Common myeloid progenitor, CD34-positive (primary cell): ENCODE measurements around the gene TNFSF10.

Experiments used
- CTCF ChIA-PET: fragments of 350-600 bp; sonication (Branson Sonifier 250); formaldehyde crosslinking; loops from one replicate; lab custom pipeline; 2021; ENCODE audit warnings: antibody characterized with exemption; lab: Charles Lee
- POLR2A ChIA-PET: fragments of 350-600 bp; sonication (Branson Sonifier 250); formaldehyde crosslinking; loops from one replicate; lab custom pipeline; 2021; ENCODE audit warnings: antibody characterized with exemption; lab: Charles Lee
- DNase-seq, 3 donors: peaks; one replicate each; pipeline versions ENCODE4 v3.0.0 to v3.0.0-alpha.2; 2013
- H3K27ac ChIP-seq, 2 experiments: 1 replicate in 1 of 2; 2 replicates in 1 of 2; pipeline ENCODE4 v1.7.0; 2013; ENCODE audit warnings: inconsistent platforms in 2 of 2, low read length in 2 of 2, mild to moderate bottlenecking in 2 of 2, low read depth in 1 of 2, moderate library complexity in 1 of 2; ENCODE audit not compliant: severe bottlenecking in 2 of 2, insufficient read depth in 1 of 2, poor library complexity in 1 of 2
- H3K27me3 ChIP-seq, 5 experiments: replicated peaks in 2 of 5; 1 replicate in 3 of 5; 2 replicates in 2 of 5; pipeline versions ENCODE4 v1.6.1 to v1.7.0; 2013; ENCODE audit warnings: low read length in 4 of 5, mild to moderate bottlenecking in 2 of 5, moderate library complexity in 2 of 5, inconsistent platforms in 1 of 5; ENCODE audit not compliant: insufficient read depth in 5 of 5, control insufficient read depth in 4 of 5
- H3K36me3 ChIP-seq, 4 experiments: 1 replicate in 2 of 4; 2 replicates in 2 of 4; pipeline versions ENCODE4 v1.6.1 to v1.7.0; 2013; ENCODE audit warnings: low read length in 3 of 4, control low read depth in 1 of 4, mild to moderate bottlenecking in 1 of 4; ENCODE audit not compliant: control insufficient read depth in 4 of 4, insufficient read depth in 4 of 4
- H3K4me1 ChIP-seq, 4 experiments: 1 replicate in 3 of 4; 2 replicates in 1 of 4; pipeline versions ENCODE4 v1.6.1 to v1.7.1; 2013; ENCODE audit warnings: low read length in 3 of 4, mild to moderate bottlenecking in 3 of 4, control low read depth in 1 of 4, inconsistent platforms in 1 of 4, moderate library complexity in 1 of 4; ENCODE audit not compliant: control insufficient read depth in 4 of 4, insufficient read depth in 4 of 4; ENCODE audit errors: control extremely low read depth in 1 of 4
- H3K4me3 ChIP-seq, 7 experiments: 1 replicate in 4 of 7; 2 replicates in 3 of 7; pipeline versions ENCODE4 v1.5.1 to v1.7.0; 2013; ENCODE audit warnings: mild to moderate bottlenecking in 7 of 7, low read length in 6 of 7, moderate library complexity in 6 of 7, inconsistent platforms in 2 of 7, low read depth in 2 of 7, control low read depth in 1 of 7; ENCODE audit not compliant: insufficient read depth in 4 of 7, control insufficient read depth in 1 of 7; ENCODE audit errors: extremely low read depth in 1 of 7
- H3K9me3 ChIP-seq, 5 experiments: 1 replicate in 4 of 5; 2 replicates in 1 of 5; pipeline versions ENCODE4 v1.6.1 to v1.7.1; 2013; ENCODE audit warnings: low read length in 4 of 5, mild to moderate bottlenecking in 2 of 5, inconsistent platforms in 1 of 5, low read depth in 1 of 5, moderate library complexity in 1 of 5; ENCODE audit not compliant: control insufficient read depth in 4 of 5, insufficient read depth in 2 of 5; ENCODE audit errors: control extremely low read depth in 1 of 5
- WGBS: methylation state at CpG from one replicate; pipeline ENCODE4 v1.1.5; 2013; ENCODE audit not compliant: insufficient coverage; 5-methylcytosine and 5-hydroxymethylcytosine counted together

Gene TNFSF10

DNA sequence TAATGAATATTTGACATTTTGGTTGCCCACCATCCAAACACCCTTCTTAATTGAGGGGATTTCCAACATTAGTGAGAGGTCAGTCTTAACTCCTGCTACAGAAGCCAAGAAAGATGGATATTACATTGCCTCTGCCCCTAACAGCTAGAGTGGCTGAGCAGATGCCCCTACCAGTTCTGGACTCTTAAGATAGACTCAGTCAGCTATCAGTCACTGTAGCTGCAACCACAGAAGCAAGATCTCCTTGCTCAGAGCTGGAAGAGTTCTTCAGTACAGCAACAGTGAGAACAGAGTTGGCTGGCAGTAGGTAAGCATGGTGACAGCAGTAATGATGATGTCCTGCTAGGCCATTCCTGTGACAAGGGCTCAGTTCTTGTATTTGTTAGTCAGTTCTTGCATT, 29.4 kb upstream of the TNFSF10 start:
- no peak for DNase-seq
- Histone ChIP-seq H3K4me3 (no peak overlapping the region), H3K27ac (no peak overlapping the region), H3K4me1 (peaks cover 0 to 10% (median 4%) of the 10 kb centered on the region in 4 experiments), H3K36me3 (no peaks in the 10 kb centered on the region), H3K27me3 (no peaks in the 10 kb centered on the region), H3K9me3 (no peaks in the 10 kb centered on the region)
- ChIA-PET POLR2A (no interaction called here), CTCF (interaction anchor here (0.8 to 1.4 kb wide), 3 partner anchors 13 to 20 kb away, joined by 3 to 4 read pairs (median 4); no protein-coding TSS in a partner anchor)

DNA sequence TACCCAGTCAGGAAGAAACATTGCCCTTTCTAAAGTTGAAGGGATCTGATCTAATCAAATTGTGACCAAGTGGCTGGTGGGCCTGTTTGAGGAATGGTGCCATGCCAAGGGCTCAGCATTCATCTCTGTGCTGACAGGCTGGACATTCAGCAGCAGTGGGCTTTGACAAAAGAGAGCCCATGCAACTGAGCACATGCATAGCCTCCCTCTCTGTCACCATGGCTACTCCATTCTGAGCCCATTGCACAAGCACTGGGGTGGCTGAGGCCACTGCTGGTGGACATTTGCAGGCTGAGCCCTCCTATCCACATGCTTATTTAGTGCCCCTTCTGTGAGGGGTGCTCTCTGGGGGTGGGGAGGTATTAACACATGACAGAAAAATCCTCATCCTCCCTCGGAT, 28.6 kb upstream of the TNFSF10 start:
- Histone ChIP-seq H3K27me3 (no peaks in the 10 kb centered on the region), H3K9me3 (no peaks in the 10 kb centered on the region), H3K4me1 (peaks cover 2 to 13% (median 7%) of the 10 kb centered on the region in 4 experiments), H3K4me3 (no peak overlapping the region), H3K27ac (no peak overlapping the region), H3K36me3 (no peaks in the 10 kb centered on the region)
- DNase-seq = no peak
- WGBS = 100% methylated on average over 1 of the region's 1 CpG
- POLR2A ChIA-PET = no interaction called here
- CTCF ChIA-PET = interaction anchor here (0.8 to 1.4 kb wide), 2 partner anchors 13 to 15 kb away, joined by 3 to 4 read pairs; no protein-coding TSS in a partner anchor

DNA sequence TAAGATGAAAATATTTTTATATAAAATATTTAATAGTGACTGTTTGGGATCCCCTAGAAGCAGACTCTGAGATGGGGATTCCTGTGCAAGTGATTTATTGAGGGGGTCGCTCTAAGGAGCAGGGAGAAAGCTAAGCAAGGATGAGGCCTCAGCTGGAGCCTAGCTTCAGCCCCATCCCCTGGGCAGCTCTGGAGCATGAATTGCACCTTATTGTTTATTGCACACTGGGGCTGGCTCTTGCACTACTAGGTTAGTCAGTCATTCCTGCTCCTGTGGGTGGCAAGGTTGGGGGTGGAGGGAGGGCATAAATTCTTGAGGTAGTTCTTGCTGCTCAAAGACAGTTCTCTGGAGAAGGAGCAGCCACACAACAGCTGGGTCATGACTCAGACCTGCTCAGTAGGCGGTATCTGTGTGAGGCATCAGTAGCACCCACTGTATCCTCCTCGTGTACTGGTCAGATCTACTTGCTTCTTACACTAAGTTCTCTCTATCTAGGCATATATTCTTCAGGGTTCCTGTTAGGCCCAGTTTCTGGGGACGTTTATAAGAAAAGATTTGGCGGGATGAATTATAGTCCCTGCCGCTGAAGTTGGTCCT, 27.2 kb upstream of the TNFSF10 start:
- H3K4me1 ChIP-seq = peaks cover 5 to 21% (median 13%) of the 10 kb centered on the region in 4 experiments
- H3K9me3 ChIP-seq = no peaks in the 10 kb centered on the region
- H3K36me3 ChIP-seq = no peaks in the 10 kb centered on the region
- ChIA-PET CTCF (interaction anchor here (1.0 to 1.7 kb wide), 2 partner anchors 12 to 34 kb away, joined by 3 to 4 read pairs; no protein-coding TSS in a partner anchor), POLR2A (interaction anchor here (0.6 kb wide), 1 partner anchor 1939 kb away, joined by 3 read pairs; no protein-coding TSS in a partner anchor)
- H3K27ac ChIP-seq = no peak overlapping the region
- no peaks in the 10 kb centered on the region for H3K27me3 ChIP-seq
- DNase-seq = peak in 2 of 3 donors; percentile 87 to 93
- WGBS = 45% methylated on average over 2 of the region's 6 CpGs
- no peak overlapping the region for H3K4me3 ChIP-seq

DNA sequence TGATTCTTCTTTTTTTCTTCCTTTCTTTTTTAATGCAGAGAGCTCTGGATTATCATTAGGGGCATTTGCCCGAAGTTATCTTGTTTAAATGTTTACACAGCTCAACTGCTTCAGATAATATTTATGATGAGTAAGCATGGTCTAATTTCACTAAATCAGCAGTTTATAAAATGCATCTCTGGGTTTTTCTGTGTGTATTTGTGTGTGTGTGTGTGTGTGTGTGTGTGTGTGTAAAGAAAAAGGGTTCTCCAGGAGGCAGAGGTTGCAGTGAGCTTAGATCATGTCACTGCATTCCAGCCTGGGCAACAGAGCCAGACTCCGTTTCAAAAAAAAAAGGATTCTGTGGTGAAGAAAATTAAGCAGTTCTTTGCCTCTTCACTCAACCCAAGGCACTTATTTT, 25.9 kb upstream of the TNFSF10 start:
- no CpG with 5 or more reads among the region's 2 CpGs for WGBS
- CTCF ChIA-PET = interaction anchor here (0.7 to 1.2 kb wide), 3 partner anchors 8 to 23 kb away, joined by 3 read pairs; no protein-coding TSS in a partner anchor
- peaks cover 5 to 21% (median 13%) of the 10 kb centered on the region in 4 experiments for H3K4me1 ChIP-seq
- H3K9me3 ChIP-seq = no peaks in the 10 kb centered on the region
- no peaks in the 10 kb centered on the region for H3K27me3 ChIP-seq
- no peaks in the 10 kb centered on the region for H3K36me3 ChIP-seq
- H3K27ac ChIP-seq = no peak overlapping the region
- no peak for DNase-seq
- no peak overlapping the region for H3K4me3 ChIP-seq
- POLR2A ChIA-PET = no interaction called here

DNA sequence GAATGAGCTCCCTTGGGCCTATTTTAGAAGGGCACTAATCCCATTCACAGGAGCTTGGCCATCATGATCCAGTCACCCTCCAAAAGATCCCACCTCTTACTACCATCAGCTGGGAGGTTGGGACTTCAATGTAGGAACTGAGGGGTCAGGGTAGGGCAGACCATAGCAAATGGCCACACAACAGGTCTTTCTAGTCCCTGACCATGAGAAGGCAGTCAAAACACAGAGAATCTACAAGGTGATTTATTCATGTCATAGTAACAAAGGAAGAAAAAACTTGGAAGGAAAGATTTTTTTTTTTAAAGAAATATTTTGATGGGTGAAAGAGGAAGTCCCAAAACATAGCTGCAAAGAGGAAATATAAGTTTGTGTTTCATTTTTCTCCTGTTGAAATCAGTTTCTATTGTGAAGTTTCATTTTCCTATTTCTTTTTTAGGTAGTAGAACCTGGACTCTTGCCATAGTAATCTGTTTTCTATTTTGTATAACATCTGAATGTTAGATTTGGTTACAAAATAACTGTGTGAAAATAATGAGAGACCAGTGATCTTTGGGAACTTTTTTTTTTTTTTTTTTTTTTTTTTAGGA, 23.5 kb upstream of the TNFSF10 start:
- H3K36me3 ChIP-seq = no peaks in the 10 kb centered on the region
- CTCF ChIA-PET = interaction anchor here (0.9 to 1.7 kb wide), 3 partner anchors 16 to 50 kb away, joined by 3 to 7 read pairs (median 3); no protein-coding TSS in a partner anchor
- H3K9me3 ChIP-seq = no peaks in the 10 kb centered on the region
- peak in 2 of 3 donors; percentile 66 to 69 for DNase-seq
- POLR2A ChIA-PET = no interaction called here
- H3K4me3 ChIP-seq = no peak overlapping the region
- H3K27ac ChIP-seq = no peak overlapping the region
- H3K4me1 ChIP-seq = peaks cover 5 to 26% (median 16%) of the 10 kb centered on the region in 4 experiments
- H3K27me3 ChIP-seq = no peaks in the 10 kb centered on the region

DNA sequence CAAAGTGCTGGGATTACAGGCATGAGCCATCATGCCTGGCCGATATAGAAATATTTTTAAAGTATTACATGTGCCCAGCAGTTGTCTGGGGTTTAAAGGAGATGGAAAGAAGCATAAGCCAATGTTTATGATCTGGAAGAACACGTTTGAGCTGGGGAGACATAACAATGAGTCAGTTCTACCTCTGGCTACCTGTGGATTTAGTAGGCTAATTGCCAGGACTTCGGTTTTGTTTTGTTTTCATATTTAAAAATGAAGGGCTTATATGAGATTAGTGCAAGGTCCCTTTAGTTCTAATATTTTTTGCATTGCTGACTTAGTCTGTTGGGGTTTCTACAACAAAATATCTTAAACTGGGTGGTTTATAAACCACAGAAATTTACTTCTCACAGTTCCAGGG, 22.9 kb upstream of the TNFSF10 start:
- WGBS = 88% methylated on average over 3 of the region's 3 CpGs
- Histone ChIP-seq H3K4me3 (no peak overlapping the region), H3K36me3 (no peaks in the 10 kb centered on the region), H3K27me3 (no peaks in the 10 kb centered on the region), H3K9me3 (no peaks in the 10 kb centered on the region), H3K4me1 (peaks cover 5 to 28% (median 18%) of the 10 kb centered on the region in 4 experiments), H3K27ac (no peak overlapping the region)
- no peak for DNase-seq
- ChIA-PET POLR2A (no interaction called here), CTCF (interaction anchor here (1.2 to 1.7 kb wide), 2 partner anchors 16 to 50 kb away, joined by 3 to 7 read pairs; no protein-coding TSS in a partner anchor)

DNA sequence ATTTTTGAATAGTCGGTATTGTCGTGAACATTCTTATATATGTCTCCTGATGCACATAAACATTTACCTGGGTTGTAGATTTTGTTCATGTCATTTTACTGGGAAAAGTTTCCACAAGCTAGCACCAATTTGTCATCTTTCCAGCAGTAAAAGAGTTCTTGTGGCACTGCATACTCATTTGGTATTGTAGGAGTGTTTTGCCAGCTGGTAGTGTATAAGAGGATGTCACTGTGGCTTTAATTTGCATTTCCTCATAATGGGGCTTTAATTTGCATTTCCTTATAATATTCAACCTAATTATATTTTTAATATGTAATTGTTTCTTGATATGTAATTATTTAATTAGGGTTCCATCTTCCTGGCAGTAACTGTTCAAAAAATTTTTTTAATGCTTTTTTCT, 21.2 kb upstream of the TNFSF10 start:
- Histone ChIP-seq H3K27ac (no peak overlapping the region), H3K4me3 (no peak overlapping the region), H3K27me3 (no peaks in the 10 kb centered on the region), H3K36me3 (no peaks in the 10 kb centered on the region), H3K9me3 (no peaks in the 10 kb centered on the region), H3K4me1 (peaks cover 5 to 22% (median 16%) of the 10 kb centered on the region in 4 experiments)
- no CpG with 5 or more reads among the region's 2 CpGs for WGBS
- ChIA-PET CTCF (interaction anchor here (1.4 to 1.7 kb wide), 2 partner anchors 14 to 57 kb away, joined by 3 to 5 read pairs; no protein-coding TSS in a partner anchor), POLR2A (no interaction called here)
- no peak for DNase-seq
